ENCODE data around the gene CXCR6.

Gene CXCR6

DNA sequence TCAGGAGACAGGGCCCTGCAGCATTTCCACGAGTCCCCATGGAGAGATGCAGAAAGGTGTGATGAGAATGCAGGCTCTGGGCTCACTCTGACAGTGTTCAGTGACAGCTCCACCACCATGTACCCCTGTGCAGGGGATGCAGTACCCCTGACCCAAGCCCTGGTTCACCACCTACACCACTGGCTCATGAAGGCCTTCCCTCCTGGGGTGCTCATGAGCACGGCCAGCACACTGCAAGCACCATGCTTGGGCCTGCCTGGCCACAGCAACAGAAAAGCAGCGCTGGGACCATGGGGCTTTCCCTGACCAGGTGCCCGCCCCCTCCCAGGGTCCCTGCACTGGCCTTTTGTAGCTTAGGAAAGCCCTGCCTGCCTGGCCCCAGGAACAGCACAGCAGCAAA, 6.2 kb downstream of the CXCR6 start:
- DNase-seq (ENCODE audit: low read depth) = no peak

DNA sequence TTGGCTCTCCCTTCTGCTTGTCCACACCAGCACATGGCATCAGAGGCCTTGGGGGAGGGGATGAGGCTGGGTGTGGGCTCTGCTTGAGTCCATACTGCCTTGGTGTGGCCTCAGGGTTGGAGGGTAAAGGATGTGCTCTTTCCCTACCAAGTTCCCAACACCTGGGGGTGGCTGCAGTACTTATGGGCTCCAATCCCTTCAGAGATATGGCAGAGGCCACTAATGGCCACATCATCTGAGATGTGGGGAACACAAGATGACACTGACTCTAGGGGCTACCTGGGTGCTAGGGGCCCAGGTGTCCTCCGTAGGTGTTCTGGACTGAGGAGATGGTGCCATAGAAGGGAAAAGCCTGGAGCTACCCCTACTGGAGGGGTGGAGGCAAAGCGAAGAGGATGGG, 6.9 kb downstream of the CXCR6 start:
- no peak for DNase-seq (ENCODE audit: low read depth)

DNA sequence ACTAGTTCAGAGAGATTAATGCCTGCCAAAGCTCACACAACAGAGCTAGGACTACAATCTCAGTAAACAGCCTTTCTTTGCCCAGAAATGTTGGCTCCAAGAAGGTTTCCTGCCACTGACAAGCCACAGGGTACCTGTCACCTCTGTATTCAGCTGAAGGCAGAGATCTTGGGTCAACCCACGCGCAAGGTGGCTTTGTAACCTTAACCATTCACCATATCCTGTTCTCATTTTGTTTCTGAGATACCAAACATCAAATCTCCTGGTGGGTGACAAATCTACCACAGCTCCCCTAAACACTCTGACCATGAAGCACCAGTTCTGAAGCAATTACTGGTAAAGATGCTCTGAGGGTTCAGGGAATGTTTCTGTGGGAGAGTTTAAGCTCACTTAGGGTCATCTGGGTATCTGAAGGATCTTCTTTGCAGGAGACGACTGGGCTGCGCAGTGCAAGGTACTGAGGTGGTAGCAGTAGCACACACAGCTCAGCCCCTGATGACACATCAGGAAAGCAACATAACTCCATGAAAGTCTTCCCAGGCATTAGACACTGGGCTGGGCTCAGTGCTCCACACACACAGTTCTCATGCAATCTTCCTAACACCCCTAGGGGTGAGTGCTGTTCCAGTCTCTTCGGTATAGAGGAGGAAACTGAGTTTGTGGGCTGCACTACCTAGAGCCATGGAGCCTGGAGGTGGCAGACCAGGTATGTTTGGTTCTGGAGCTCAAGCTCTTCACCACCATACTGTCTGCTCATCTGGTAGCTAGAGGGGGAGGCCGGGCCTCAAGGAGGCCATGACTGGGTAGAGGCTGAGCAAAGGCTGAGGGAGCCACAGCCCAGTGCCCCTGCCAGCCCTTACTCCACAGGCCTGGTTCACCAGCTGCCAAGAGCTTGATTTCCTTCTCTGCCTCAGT, 7.7 kb downstream of the CXCR6 start:
- no peak for DNase-seq (ENCODE audit: low read depth)

DNA sequence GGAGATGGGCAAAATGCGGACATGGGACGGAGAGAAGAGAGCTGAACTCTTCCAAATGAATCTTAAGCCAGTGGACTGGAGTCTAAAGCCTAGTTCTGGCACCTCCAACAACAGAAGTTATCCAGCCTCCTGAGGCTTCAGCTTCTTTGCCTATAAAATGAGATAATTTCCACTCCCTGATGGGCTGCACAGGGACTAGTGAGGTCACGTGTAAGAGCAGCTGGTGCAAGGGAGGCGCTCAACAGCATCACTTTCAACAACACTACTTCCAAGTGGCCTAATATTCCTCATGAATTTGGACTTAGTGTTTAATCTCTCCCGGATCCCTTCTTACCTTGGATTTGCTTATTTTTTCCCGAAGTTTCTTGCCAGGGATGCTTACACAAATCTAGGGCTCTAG, 8.7 kb downstream of the CXCR6 start:
- DNase-seq (ENCODE audit: low read depth) = no peak

DNA sequence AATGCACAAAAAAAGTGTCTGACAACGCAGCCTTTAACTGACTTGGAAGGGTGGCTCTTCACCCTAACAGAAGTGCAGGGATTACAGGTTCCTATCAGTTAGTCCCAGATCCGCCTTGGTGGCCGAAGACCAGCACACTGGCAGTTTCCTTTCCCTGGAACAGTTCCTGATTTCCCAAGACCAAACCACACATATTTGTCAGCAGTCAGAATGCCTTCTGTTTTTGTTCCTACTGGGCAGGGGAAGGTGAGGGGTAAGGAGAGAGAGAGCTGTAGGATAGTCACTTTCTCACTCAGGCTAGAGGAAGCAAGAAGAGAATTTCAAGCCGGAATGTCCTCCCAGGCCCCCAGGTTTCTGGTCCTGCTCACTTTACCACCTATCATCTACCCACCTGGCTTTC, 9.2 kb downstream of the CXCR6 start:
- DNase-seq (ENCODE audit: low read depth) = no peak

DNA sequence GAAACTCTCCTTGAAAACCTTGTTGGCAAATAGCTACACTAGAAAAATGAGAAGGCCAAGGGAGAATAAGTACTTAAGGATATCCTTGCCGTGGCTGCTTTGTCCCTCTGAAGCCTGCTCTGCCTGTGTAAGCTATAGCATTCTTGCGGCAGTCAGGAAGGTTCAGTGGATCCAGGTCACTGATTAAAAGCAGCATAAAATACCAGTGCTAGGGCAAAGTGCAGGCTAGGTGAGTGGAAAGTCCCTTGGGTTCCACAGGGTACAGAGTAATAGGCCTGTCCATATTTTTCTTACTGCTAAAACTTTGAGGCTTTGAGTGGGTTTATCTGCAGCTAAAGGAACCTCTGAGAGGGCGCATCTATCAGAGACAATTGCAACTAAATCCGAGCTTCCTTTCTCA, 10.3 kb downstream of the CXCR6 start:
- no peak for DNase-seq (ENCODE audit: low read depth)

DNA sequence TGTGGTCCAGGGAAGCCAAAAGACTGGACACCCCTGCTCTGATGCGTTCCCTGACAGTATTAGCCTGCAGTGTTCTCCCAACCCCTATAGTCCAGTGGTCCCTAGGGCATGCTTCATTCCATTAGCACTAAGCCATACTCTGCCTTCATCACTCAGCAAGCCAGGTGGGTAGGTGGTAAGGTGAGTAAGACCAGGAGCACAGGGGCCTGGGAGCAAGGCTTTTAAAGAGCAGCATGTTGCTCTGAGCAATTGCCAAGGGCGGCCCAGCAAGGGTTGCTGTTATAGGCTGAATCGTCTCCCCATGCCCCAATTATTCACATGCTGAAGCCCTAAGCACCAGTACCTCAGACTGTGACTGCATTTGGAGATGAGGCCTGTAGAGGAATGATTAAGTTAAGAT, 11.0 kb downstream of the CXCR6 start:
- DNase-seq (ENCODE audit: low read depth) = no peak

DNA sequence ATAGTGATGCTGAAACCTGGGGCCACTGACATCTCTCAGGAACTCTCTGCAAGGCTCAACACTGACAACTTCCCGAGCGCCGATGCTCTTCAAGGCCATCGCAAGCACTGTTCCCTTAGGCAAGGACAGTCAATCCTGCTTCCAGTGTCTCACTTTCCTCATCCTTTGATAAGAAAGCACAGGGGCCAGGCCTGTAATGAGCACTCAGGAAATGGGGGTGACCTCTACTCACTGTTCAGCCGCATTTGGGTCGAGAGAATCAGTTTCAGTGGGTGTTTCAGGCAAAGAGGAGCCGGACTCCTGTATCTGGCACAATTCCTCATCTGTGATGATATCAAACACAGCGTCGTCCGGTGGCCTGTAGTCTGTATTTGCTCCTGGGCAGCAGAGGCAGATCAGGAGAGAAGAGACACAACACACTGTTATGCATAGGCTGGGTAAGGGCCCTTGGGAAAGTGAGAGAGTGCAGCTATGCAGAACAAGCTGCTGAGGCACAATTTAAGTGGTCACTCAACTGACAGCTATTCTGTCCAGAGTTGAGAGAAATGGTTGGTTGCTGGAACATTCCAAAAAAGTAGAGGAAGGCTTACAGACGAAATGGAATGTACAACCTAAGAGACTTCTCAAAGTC, 11.9 kb downstream of the CXCR6 start:
- DNase-seq (ENCODE audit: low read depth) = no peak

DNA sequence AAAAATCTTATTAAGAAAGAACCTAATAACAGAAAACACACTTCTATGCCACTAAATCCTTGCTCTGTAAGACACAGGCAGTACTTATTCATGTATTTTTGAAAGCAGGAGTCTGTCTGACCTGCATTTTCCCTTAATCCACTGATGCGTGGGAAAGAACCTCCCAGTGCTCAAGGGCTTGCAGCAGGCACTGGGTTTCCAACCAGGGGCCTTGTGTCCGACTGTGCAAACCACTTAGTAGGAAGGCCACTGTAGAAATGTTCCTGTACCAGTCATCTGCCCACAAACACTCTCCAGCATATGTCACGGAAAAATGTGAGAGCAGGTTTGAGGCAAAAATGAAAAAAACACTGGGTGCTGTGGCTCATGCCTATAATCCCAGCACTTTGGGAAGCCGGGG, 12.4 kb downstream of the CXCR6 start:
- DNase-seq (ENCODE audit: low read depth) = no peak

DNA sequence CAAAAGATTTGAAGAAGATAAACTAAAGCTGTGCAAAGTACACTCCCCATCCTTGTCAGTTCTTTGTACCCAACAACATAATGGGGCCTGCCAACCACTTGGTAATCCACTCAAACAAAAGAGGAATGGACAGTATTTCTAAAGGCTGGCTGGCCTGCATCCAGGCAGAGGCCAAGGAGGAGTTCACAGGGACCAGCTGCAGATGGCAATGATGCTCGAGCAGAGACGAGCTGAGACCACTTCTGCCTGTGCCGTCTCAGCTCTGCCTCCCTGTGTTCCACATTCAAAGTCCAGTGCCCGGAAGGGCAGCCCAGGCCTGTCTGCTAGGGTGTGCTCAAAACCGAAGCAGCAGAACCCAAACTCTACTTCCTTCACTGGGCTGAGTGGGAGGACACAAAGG, 14.3 kb downstream of the CXCR6 start:
- no peak for DNase-seq (ENCODE audit: low read depth)

DNA sequence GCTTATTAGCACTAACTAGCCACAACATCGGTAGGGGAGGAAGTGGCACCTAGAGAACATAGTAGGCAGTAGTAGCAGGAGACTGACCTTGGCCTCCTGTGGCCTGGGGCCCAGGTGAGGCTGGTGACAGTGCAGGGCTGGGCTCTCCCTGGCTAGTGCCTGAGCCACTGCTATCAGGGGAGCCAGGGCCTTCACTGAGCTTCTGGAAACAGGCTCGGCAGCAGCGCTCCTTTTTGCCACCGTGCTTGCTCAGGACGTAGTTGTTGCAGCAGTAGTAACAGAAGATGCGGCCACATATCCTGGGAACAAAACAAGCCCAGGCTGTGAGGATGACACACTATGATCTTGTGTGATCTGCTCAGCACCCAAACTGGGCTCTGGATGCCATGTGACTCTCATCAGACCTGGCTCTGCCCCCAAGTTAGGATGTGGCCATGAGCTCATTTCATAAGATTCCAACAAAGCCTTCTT, 15.1 kb downstream of the CXCR6 start:
- DNase-seq (ENCODE audit: low read depth) = no peak

DNA sequence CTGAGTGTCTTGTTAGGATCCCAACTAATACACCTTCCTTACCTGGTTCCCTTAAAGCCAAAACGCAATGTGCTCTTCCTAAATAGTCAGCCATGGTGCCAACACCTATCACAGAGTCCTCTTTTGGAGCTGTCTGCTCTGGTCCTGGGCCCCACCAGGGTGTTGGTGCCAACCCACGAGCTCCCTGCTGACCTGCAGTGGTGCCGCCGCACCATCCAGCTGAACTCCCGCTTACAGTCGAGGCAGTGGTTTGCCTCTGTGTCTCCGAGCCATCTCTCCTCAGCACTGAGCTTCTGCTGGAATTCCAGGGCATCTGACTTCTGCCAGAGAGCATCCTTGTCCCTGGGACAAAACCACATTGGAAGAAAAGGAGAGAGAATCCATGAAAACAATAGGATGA, 15.9 kb downstream of the CXCR6 start:
- no peak for DNase-seq (ENCODE audit: low read depth)

DNA sequence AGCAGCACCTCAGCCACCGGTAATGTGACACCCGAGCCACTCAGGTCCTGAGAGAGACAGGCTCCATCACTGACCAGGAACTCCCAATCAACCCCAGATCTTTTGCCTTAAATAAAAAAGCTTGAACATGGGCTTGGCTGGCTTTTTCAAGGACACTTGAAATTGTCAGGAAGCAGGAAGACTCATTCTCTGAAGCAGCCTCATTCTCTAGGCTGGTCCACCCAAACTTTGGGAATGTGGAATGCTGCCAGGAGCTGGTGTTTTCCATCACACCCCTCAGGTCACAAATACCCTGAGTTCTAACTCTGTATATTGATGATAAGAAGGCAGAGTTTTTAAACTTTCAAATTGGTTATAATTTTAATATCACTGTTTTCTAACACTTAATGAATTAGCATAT, 17.0 kb downstream of the CXCR6 start:
- no peak for DNase-seq (ENCODE audit: low read depth)

DNA sequence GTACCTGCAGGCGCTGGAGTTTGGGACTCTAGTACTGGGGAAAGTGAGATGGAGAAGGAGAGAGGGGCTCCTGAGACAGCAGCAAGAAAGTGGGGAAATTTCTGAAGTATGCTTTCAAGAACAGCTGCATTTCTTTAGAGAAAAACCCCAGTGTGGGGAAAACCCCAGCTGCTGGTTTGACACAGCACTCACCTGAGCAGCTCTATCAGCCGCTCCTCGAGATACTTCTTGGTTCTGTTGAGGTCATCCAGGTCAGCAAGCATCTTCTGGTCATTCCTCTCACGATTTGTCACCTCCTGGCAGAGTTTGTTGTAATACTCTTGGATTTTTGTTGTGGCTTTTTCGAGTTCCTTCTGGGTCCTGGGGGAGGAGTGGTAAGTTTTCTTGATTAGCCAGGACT, 18.8 kb downstream of the CXCR6 start:
- no peak for DNase-seq (ENCODE audit: low read depth)

DNA sequence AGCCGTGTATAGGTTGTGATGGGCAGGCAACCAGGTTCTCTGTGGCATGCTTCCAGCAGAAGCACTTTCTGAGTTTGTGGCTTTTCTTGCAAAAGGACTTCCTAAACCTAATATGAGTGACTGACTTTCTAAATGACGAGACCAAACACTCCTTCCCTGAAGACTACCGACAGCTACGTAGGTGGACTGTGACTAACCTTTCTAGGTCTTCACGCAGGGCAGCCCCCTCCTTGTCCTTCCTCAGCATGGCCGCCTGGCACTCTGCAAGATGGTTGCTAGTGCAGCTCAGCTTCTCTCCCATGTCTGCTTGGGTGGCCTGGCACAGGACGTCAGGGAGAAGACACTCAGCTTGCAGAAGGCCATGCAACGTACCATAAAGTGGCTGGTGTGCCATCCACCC, 20.9 kb downstream of the CXCR6 start:
- DNase-seq (ENCODE audit: low read depth) = no peak

DNA sequence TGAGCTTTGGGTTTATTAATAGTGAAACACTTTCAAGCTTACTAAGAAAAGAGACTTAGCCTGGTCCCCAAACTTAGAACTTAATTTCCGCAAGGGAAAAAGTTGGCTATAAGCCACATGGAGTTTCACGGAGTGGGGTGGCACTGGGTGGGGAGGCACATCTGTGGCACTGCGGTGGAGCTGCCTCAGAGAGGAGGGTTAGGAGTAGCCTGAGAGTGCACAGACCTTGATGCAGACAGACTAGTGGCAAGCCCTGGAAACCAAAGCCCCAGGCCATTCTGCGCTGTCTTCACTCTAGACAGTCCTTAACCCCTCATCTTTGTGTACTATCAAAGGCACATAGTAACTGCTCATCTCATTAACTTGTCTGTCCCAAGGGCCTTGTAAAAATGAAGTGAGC, 22.0 kb downstream of the CXCR6 start:
- DNase-seq (ENCODE audit: low read depth) = no peak

DNA sequence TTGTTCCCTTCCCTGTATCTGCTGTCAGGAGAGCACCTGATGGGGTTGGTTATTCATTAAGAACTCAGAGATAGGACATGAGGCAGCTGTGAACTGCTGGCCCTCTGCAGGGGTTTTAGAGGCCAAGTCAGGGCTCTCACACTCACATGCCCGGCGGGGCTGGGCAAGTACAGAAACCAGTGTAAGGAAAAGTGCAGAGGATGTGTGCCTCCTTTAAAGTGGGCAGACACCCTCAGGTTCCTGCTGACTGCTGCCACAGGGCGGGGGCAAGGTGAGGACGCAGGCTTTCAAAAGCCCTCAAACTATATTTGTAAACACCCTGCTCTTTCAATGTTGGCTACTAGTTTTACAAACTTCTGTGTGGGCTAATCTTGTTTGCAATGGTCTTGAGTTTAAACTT, 22.4 kb downstream of the CXCR6 start:
- DNase-seq (ENCODE audit: low read depth) = no peak

DNA sequence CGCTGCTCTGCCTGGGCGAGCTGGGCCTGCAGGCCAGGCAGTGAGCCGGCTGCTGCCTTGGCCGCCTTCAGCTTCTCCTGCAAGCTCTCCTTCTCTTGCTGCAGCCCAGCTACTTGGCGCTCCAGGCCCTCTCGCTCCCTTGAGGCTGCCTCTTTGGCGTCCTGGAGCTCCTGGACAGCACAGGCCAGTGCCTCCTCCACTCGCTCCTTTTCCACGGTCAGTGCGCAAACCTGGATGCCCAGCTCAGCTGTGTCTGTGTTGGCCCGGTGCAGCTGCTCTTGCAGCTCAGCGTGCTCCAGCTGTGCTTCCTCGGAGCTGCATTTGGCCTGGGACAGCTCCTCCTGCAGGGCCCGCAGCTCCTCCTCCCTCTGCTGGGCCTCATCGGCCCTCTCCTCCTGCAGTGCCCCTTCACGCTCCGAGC, 23.1 kb downstream of the CXCR6 start:
- no peak for DNase-seq (ENCODE audit: low read depth)

DNA sequence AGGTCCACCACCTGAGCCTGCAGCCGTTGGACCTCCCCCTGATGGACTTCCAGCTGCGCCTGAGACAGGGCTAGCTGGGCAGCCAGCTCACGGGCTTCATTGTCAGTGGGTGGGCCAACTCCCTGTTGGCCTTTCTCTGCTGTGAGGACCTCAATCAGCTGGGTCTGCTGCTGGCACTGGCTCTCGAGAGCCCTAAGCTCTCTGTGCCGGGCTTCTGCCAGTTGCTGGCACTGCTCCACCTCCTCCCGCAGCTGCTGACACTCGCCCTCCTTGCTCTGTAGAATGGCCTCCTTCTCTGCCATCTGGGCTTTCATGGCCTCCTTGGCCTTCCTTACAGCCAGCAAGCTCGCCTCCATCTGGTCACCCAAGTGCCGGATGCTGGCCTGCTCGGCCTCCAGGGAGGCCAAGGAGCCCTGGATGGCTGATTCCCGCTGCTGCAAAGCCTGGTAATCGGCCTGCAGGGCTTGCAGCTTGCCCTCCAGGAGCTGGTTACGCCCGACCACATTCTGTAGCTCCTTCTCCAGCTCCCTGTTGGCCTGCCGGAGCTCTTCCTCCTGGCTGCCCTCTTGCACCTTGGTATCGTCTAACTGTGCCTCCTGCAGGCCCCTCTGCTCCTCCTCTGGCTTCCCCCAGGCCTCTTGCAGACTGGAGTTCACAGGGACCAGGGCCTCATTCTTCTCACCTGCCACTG, 23.8 kb downstream of the CXCR6 start:
- DNase-seq (ENCODE audit: low read depth) = no peak

DNA sequence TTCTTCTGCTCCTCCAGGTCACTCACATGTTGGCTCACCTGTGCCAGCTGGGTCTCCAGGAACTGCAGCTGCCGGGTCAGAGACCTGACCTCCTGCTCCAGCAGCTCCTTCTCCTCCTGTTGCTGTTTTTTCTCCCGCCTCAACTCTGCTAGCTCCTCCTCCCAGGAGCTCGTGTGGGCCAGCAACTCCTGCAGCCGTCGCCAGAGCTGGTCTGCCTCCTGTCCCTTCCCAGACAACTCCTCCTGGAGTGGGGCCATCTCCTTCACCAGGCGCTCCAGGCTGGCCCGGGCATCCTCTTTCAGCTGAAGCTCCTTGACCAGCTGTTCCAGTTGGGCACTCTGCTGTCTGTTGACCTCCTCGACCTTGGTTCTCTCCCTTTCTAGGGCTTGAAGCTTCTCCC, 24.5 kb downstream of the CXCR6 start:
- no peak for DNase-seq (ENCODE audit: low read depth)

DNA sequence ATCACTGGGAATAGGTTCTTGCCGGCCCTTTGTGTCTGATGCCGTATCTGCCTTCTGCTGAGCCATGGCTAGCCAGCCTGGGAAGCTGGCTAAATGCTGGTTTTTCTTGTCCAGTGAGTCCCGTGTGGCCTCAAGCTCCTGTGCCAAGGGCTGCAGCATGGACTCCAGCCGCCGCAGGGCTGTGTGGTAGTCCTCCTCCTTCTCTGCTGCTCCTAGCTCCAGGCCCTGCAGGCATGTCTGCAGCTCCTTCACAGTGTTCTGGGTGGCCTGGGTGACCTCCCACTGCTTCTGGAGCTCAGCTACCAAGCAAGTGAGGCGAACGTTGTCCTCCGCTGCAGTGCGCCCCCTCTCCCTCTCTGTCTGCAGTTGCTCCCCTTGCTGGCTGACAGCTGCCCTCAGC, 24.9 kb downstream of the CXCR6 start:
- DNase-seq (ENCODE audit: low read depth) = no peak

DNA sequence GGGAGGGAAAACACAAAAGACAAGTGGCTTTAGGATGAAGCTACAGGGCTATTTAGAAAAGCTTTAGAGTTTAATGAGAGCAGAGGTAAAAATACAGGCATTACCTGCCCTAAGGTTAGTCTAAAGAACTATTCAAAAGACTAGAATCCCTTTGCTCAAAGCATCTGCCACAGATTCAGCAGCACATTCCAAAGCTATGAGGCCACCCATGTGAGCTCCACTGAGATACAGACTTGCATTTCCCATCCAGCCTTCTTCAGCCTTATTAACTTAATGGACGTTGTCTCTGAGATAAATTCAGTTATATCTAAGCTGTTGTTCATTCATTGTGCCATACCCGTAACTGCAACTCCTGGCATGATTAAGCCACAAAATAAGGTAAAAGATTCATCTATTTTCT, 25.4 kb downstream of the CXCR6 start:
- no peak for DNase-seq (ENCODE audit: low read depth)

DNA sequence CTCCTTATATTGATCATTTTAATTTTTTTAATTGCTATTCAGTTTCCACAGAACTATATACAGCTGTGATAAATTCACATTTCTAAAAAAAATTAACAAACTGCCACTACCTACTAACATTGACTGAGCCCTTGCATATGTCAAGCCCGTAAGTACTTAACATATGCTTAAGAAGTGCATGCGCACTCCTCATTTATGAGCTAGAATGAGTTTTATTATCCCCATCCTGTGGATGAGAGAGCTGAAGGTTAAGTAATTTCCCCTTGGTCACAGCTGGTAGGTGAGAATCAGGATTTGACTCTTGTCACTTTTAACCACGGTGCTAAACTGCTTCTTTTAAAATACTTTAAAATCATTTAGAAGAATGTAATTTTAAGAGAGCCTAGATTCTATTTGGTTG, 25.9 kb downstream of the CXCR6 start:
- DNase-seq (ENCODE audit: low read depth) = no peak

Measured in stimulated activated CD4-positive, alpha-beta T cell treated with anti-CD3 and anti-CD28 coated beads, Interleukin-2, amount 100 ng/mL, for 4 hours (primary cell).